Esophagus muscularis mucosa (tissue), 3 donors: ENCODE data around the gene ORC3.

Source experiments
- CTCF ChIP-seq, 3 experiments: fragments of 200-600 bp in 2 of 3; fragments of 450-650 bp in 1 of 3; sonication (generic) in 2 of 3; IDR thresholded peaks; one replicate each; pipeline ENCODE4 v1.5.1; 2017 to 2019; ENCODE audit warnings: antibody characterized with exemption in 3 of 3, mild to moderate bottlenecking in 2 of 3, moderate library complexity in 1 of 3
- POLR2A ChIP-seq: fragments of 450-650 bp; IDR thresholded peaks from one replicate; pipeline ENCODE4 v1.6.1; 2017; ENCODE audit warnings: antibody characterized with exemption, moderate library complexity, mild to moderate bottlenecking, low read depth
- POLR2AphosphoS5 ChIP-seq, 2 donors: sonication (generic); formaldehyde crosslinking; IDR thresholded peaks; one replicate each; pipeline ENCODE4 v1.6.1; 2017; ENCODE audit warnings: antibody characterized with exemption in 2 of 2

DNA sequence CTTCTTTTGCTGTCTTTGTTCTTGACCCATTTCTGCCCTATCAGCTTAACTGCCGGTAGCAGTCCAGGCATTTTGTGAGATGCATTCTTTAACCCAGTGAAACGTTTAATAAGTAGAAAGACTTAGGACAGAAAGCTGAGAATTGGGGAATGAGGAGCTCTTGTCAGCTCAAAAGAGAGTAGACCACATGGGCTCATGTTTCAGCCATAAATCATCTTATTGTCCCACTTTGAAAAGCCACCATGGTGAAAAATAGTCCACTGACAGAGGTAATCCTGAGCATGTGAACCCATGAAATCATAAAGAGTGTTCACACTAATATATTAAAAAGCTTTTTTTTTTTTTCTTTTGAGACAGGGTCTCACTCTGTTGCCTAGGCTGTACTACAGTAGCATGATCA, 16.3 kb downstream of the ORC3 start:
- TF ChIP-seq POLR2A (no peak), POLR2AphosphoS5 (IDR thresholded peaks at IDR 0.05) (no peak), CTCF (IDR thresholded peaks at IDR 0.05) (no peak)
